ENCODE data around the gene GPR55. TPM values are rescaled to one million over a fixed set of nuclear protein-coding genes. Genes with fewer than 3 reads are reported as not detected.
A peak's percentile ranks its signal among the peaks of the same experiment; 100 is the strongest.

GPR55 gene
- total RNA-seq, 1 donor from 2014 or later, result not detected

- H3K27ac ChIP-seq (ENCODE audit: low read depth, low read length), result no peak overlapping the region
- H3K4me1 Mint-ChIP-seq (ENCODE audit: low read depth, unreplicated experiment), result peaks cover 19% of the 10 kb centered on the region
Measured at GRCh38 chr2:230886206-230886605, 38.8 kb downstream of the GPR55 start.

GRCh38 chr2:230885463-230886130, 39.4 kb downstream of the GPR55 start:
- Histone ChIP-seq H3K4me1 (ENCODE audit: insufficient read depth, low read length) (no peaks in the 10 kb centered on the region), H3K27me3 (ENCODE audit: insufficient read depth, low read length) (peaks cover 3% of the 10 kb centered on the region), H2AFZ (ENCODE audit: low read depth, low read length) (no peak overlapping the region), H3K79me2 (ENCODE audit: insufficient read depth, low read length) (no peaks in the 10 kb centered on the region), H4K20me1 (ENCODE audit: insufficient read depth, low read length) (no peaks in the 10 kb centered on the region), H3K36me3 (ENCODE audit: insufficient read depth, low read length) (no peaks in the 10 kb centered on the region), H3K4me2 (ENCODE audit: low read length) (no peak overlapping the region), H3K9me3 (ENCODE audit: insufficient read depth, low read depth, low read length) (no peaks in the 10 kb centered on the region), H3K27ac (ENCODE audit: low read depth, low read length) (no peak overlapping the region), H3K9ac (ENCODE audit: low read length) (no peak overlapping the region), H3K4me3 (ENCODE audit: insufficient read depth, low read depth, low read length) (no peak overlapping the region)
- TF ChIP-seq CTCF (IDR thresholded peaks at IDR 0.05; ENCODE audit: insufficient read depth, low read depth, low read length) (no peak), EZH2 (IDR thresholded peaks at IDR 0.05; ENCODE audit: insufficient read depth, low read length) (no peak)
- DNase-seq (ENCODE audit: low read depth) (peak; percentile 57), FAIRE-seq (no peak)
- no peak overlapping the region for H3K4me3 Mint-ChIP-seq (ENCODE audit: unreplicated experiment)
- no peaks in the 10 kb centered on the region for H3K27me3 Mint-ChIP-seq (ENCODE audit: low read depth, unreplicated experiment)
- peaks cover 5% of the 10 kb centered on the region for H3K36me3 Mint-ChIP-seq (ENCODE audit: low read depth, unreplicated experiment)
- H3K9me3 Mint-ChIP-seq (ENCODE audit: unreplicated experiment), result no peaks in the 10 kb centered on the region
- peaks cover 13% of the 10 kb centered on the region for H3K4me1 Mint-ChIP-seq (ENCODE audit: low read depth, unreplicated experiment)
- H3K27ac Mint-ChIP-seq (ENCODE audit: unreplicated experiment), result peak overlapping the region; percentile 50

More at GRCh38 chr2:230886206-230886605, 38.8 kb downstream of the GPR55 start:
- Histone ChIP-seq H3K4me2 (ENCODE audit: low read length) (no peak overlapping the region), H3K4me1 (ENCODE audit: insufficient read depth, low read length) (no peaks in the 10 kb centered on the region), H3K27me3 (ENCODE audit: insufficient read depth, low read length) (peaks cover 3% of the 10 kb centered on the region), H3K36me3 (ENCODE audit: insufficient read depth, low read length) (no peaks in the 10 kb centered on the region), H3K79me2 (ENCODE audit: insufficient read depth, low read length) (no peaks in the 10 kb centered on the region), H3K9ac (ENCODE audit: low read length) (no peak overlapping the region), H3K4me3 (ENCODE audit: insufficient read depth, low read depth, low read length) (no peak overlapping the region), H2AFZ (ENCODE audit: low read depth, low read length) (peak overlapping the region; percentile 15), H4K20me1 (ENCODE audit: insufficient read depth, low read length) (no peaks in the 10 kb centered on the region), H3K9me3 (ENCODE audit: insufficient read depth, low read depth, low read length) (no peaks in the 10 kb centered on the region)
- DNase-seq (ENCODE audit: low read depth) (no peak), FAIRE-seq (no peak)
- Mint-ChIP-seq H3K27me3 (ENCODE audit: low read depth, unreplicated experiment) (no peaks in the 10 kb centered on the region), H3K27ac (ENCODE audit: unreplicated experiment) (peak overlapping the region; percentile 50), H3K36me3 (ENCODE audit: low read depth, unreplicated experiment) (peaks cover 3% of the 10 kb centered on the region), H3K4me3 (ENCODE audit: unreplicated experiment) (no peak overlapping the region), H3K9me3 (ENCODE audit: unreplicated experiment) (no peaks in the 10 kb centered on the region)
- TF ChIP-seq CTCF (IDR thresholded peaks at IDR 0.05; ENCODE audit: insufficient read depth, low read depth, low read length), result no peak
- no peak for TF ChIP-seq EZH2 (IDR thresholded peaks at IDR 0.05; ENCODE audit: insufficient read depth, low read length)

- Histone ChIP-seq H3K36me3 (ENCODE audit: insufficient read depth, low read length) (no peaks in the 10 kb centered on the region), H3K4me2 (ENCODE audit: low read length) (no peak overlapping the region), H3K27me3 (ENCODE audit: insufficient read depth, low read length) (no peaks in the 10 kb centered on the region), H4K20me1 (ENCODE audit: insufficient read depth, low read length) (peaks cover 6% of the 10 kb centered on the region), H3K9ac (ENCODE audit: low read length) (no peak overlapping the region), H3K79me2 (ENCODE audit: insufficient read depth, low read length) (no peaks in the 10 kb centered on the region), H2AFZ (ENCODE audit: low read depth, low read length) (no peak overlapping the region), H3K4me3 (ENCODE audit: insufficient read depth, low read depth, low read length) (no peak overlapping the region), H3K27ac (ENCODE audit: low read depth, low read length) (no peak overlapping the region), H3K9me3 (ENCODE audit: insufficient read depth, low read depth, low read length) (no peaks in the 10 kb centered on the region), H3K4me1 (ENCODE audit: insufficient read depth, low read length) (peaks cover 5% of the 10 kb centered on the region)
- H3K36me3 Mint-ChIP-seq (ENCODE audit: low read depth, unreplicated experiment), result peaks cover 27% of the 10 kb centered on the region
- H3K4me3 Mint-ChIP-seq (ENCODE audit: unreplicated experiment), result no peak overlapping the region
- no peak overlapping the region for H3K27ac Mint-ChIP-seq (ENCODE audit: unreplicated experiment)
- TF ChIP-seq EZH2 (IDR thresholded peaks at IDR 0.05; ENCODE audit: insufficient read depth, low read length) (no peak), CTCF (IDR thresholded peaks at IDR 0.05; ENCODE audit: insufficient read depth, low read depth, low read length) (no peak)
- DNase-seq (ENCODE audit: low read depth), result no peak
- H3K27me3 Mint-ChIP-seq (ENCODE audit: low read depth, unreplicated experiment), result no peaks in the 10 kb centered on the region
- H3K9me3 Mint-ChIP-seq (ENCODE audit: unreplicated experiment), result no peaks in the 10 kb centered on the region
- peaks cover 11% of the 10 kb centered on the region for H3K4me1 Mint-ChIP-seq (ENCODE audit: low read depth, unreplicated experiment)
- FAIRE-seq, result no peak
Measured at GRCh38 chr2:230881840-230882239, 43.2 kb downstream of the GPR55 start.

Data from astrocyte (in vitro differentiated cells and primary cell).